Endothelial cell of umbilical vein (primary cell): ENCODE measurements around the gene KLC1. TPM values are rescaled to one million over a fixed set of nuclear protein-coding genes. Genes with fewer than 3 reads are reported as not detected.

Experiments used
- BruUV-seq: library from RNA; stranded (reverse); fragments of 400-500 nt; replicated peaks from 2 replicates; lab custom pipeline; 2021; lab: Mats Ljungman, UMichigan
- CTCF ChIA-PET: fragments of 300-600, 350-600 bp; sonication (Branson Sonifier 250); formaldehyde crosslinking; loops from one replicate; lab custom pipeline; 2021; ENCODE audit warnings: antibody characterized with exemption, inconsistent platforms; lab: Charles Lee
- POLR2A ChIA-PET: fragments of 300-600, 350-600 bp; sonication (Branson Sonifier 250); formaldehyde crosslinking; loops from one replicate; lab custom pipeline; 2021; ENCODE audit warnings: antibody characterized with exemption, inconsistent platforms; lab: Charles Lee
- DNase-seq: peaks from one replicate; pipeline ENCODE4 v3.0.0-alpha.2; 2011; ENCODE audit warnings: low read depth, low spot score
- FAIRE-seq: peaks from 2 replicates; lab custom pipeline; 2011; peaks lifted over from hg19 to GRCh38; lab: Jason Lieb, UNC
- H2AFZ ChIP-seq: 2 replicates; pipeline ENCODE4 v1.6.0; 2012; ENCODE audit warnings: low read depth, low read length, control low read depth, inconsistent platforms
- H3K27ac ChIP-seq: 2 replicates; pipeline ENCODE4 v1.5.1; 2011; ENCODE audit warnings: low read depth, mild to moderate bottlenecking, control low read depth, low read length, moderate library complexity; ENCODE audit not compliant: insufficient read depth
- H3K27me3 ChIP-seq, 2 experiments: 2 replicates each; pipeline versions ENCODE4 v1.6.0 to v1.6.1; 2011; ENCODE audit warnings: low read length in 2 of 2, mixed read lengths in 1 of 2; ENCODE audit not compliant: control insufficient read depth in 2 of 2, insufficient read depth in 2 of 2
- H3K36me3 ChIP-seq, 2 experiments: 2 replicates in 1 of 2; 3 replicates in 1 of 2; pipeline ENCODE4 v1.5.1; 2011; ENCODE audit warnings: low read length in 2 of 2, mild to moderate bottlenecking in 1 of 2, moderate library complexity in 1 of 2; ENCODE audit not compliant: control insufficient read depth in 2 of 2, insufficient read depth in 2 of 2; ENCODE audit errors: extremely low read depth in 1 of 2
- H3K4me1 ChIP-seq: 3 replicates; pipeline ENCODE4 v1.5.1; 2011; ENCODE audit warnings: mild to moderate bottlenecking, low read length; ENCODE audit not compliant: control insufficient read depth, insufficient read depth; ENCODE audit errors: extremely low read depth
- H3K4me2 ChIP-seq: 2 replicates; pipeline ENCODE4 v1.6.1; 2011; ENCODE audit warnings: low read length, control low read depth, mixed read lengths; ENCODE audit not compliant: insufficient read depth
- H3K4me3 ChIP-seq, 3 experiments: fragments of 200-600 bp in 1 of 3; sonication (generic), shearing (Covaris generic) in 1 of 3; replicated peaks in 1 of 3; 2 replicates each; pipeline ENCODE4 v1.5.1; 2011 to 2016; ENCODE audit warnings: control low read depth in 3 of 3, low read length in 3 of 3, mild to moderate bottlenecking in 2 of 3, inconsistent platforms in 1 of 3, low read depth in 1 of 3, moderate library complexity in 1 of 3; ENCODE audit not compliant: insufficient read depth in 1 of 3
- H3K79me2 ChIP-seq: 2 replicates; pipeline ENCODE4 v1.6.0; 2012; ENCODE audit warnings: low read length, inconsistent platforms; ENCODE audit not compliant: control insufficient read depth, insufficient read depth
- H3K9ac ChIP-seq: replicated peaks from 2 replicates; pipeline ENCODE3; 2011; ENCODE audit warnings: low read length, control low read depth; ENCODE audit not compliant: insufficient read depth; ENCODE audit errors: extremely low read depth
- H3K9me1 ChIP-seq: replicated peaks from 3 replicates; pipeline ENCODE4 v1.6.0; 2011; ENCODE audit warnings: mild to moderate bottlenecking, low read length; ENCODE audit not compliant: control insufficient read depth, insufficient read depth; ENCODE audit errors: extremely low read depth
- H3K9me3 ChIP-seq: replicated peaks from 2 replicates; pipeline ENCODE4 v1.5.1; 2012; ENCODE audit warnings: low read length, inconsistent platforms; ENCODE audit not compliant: control insufficient read depth, insufficient read depth
- H4K20me1 ChIP-seq: replicated peaks from 2 replicates; pipeline ENCODE3; 2011; ENCODE audit warnings: mild to moderate bottlenecking, low read length; ENCODE audit not compliant: control insufficient read depth, insufficient read depth; ENCODE audit errors: extremely low read depth
- EZH2 ChIP-seq: IDR thresholded peaks from 2 replicates; pipeline ENCODE4 v1.6.1; 2012; ENCODE audit warnings: borderline replicate concordance, low read depth, mild to moderate bottlenecking, moderate library complexity, low read length, inconsistent platforms; ENCODE audit not compliant: severe bottlenecking
- FOS ChIP-seq: IDR thresholded peaks from 2 replicates; pipeline ENCODE4 v1.6.1; 2011; ENCODE audit warnings: mild to moderate bottlenecking, low read length, moderate library complexity, borderline replicate concordance; ENCODE audit not compliant: insufficient read depth
- GATA2 ChIP-seq: IDR thresholded peaks from 2 replicates; pipeline ENCODE4 v1.7.0; 2011; ENCODE audit warnings: low read depth, mild to moderate bottlenecking, moderate library complexity, mixed read lengths, low read length; ENCODE audit not compliant: insufficient read length, insufficient read depth
- JUN ChIP-seq: IDR thresholded peaks from 2 replicates; pipeline ENCODE4 v1.6.1; 2011; ENCODE audit warnings: borderline replicate concordance, low read depth; ENCODE audit not compliant: insufficient read length, insufficient read depth
- MAX ChIP-seq: IDR thresholded peaks from 2 replicates; pipeline ENCODE4 v1.6.1; 2011; ENCODE audit not compliant: insufficient read depth, insufficient read length
- MYC ChIP-seq: IDR thresholded peaks from one replicate; pipeline ENCODE4 v1.6.1; 2011; ENCODE audit warnings: mild to moderate bottlenecking, low read depth, low read length
- POLR2A ChIP-seq: IDR thresholded peaks from 2 replicates; pipeline ENCODE4 v1.6.1; 2012; ENCODE audit warnings: low read depth, mild to moderate bottlenecking, control low read depth, low read length
- POLR2AphosphoS5 ChIP-seq: IDR thresholded peaks from 2 replicates; pipeline ENCODE4 v1.6.1; 2012; ENCODE audit warnings: low read depth, mild to moderate bottlenecking, control low read depth, low read length, moderate library complexity; ENCODE audit not compliant: insufficient read depth
- dilution Hi-C: fragments of 300-500 bp; cut with MboI; formaldehyde crosslinking; loops from one replicate; pipeline ENCODE4 v1.15.0; 2019; ENCODE audit warnings: low sequenced_read_pairs; ENCODE audit not compliant: extremely low pct_ligation_motif_present
- intact Hi-C: fragments of 100-400 bp; cut with micrococcal nuclease; formaldehyde crosslinking; loops from one replicate; pipeline ENCODE4 v1.10.0; 2022
- polyA plus RNA-seq, 4 experiments: library from polyadenylated mRNA; depleted of rRNA in 3 of 4; stranded (reverse) in 3 of 4; unstranded in 1 of 4; fragments of >200 nt; gene quantifications; 2 replicates each; pipeline versions ENCODE4 v1.2.1 to v1.2.3, GENCODE V29; 2011 to 2012; ENCODE audit warnings: missing spikeins in 1 of 4
- total RNA-seq: library from RNA; stranded (reverse); gene quantifications from 2 replicates; pipeline ENCODE4 v1.2.3, GENCODE V29; 2021
- TF ChIP-seq, protein P1 (sequence below), 2 donors: IDR thresholded peaks; 1 replicate in 1 of 2; 2 replicates in 1 of 2; pipeline ENCODE4 v1.5.1; 2011; ENCODE audit warnings: low read length in 2 of 2, mild to moderate bottlenecking in 2 of 2, moderate library complexity in 2 of 2, control low read depth in 1 of 2, inconsistent platforms in 1 of 2, low read depth in 1 of 2; ENCODE audit not compliant: insufficient read depth in 1 of 2; ENCODE audit errors: extremely low read depth in 1 of 2

Gene KLC1
- total and polyA plus RNA-seq, 2 donors (not counting 3 experiments of a cell fraction or from before 2014, with no cell fraction given), result 124 to 233 TPM

- no peak for DNase-seq
- intact Hi-C loops, result loop anchor here (2.0 kb wide), 1 partner anchor 53 kb away; no protein-coding TSS in a partner anchor
- POLR2A ChIA-PET, result no interaction called here
Measured at GRCh38 chr14:103629503-103630121, 601 bp downstream of the KLC1 start.

More at GRCh38 chr14:103629503-103630121, 601 bp downstream of the KLC1 start:
- TF ChIP-seq, protein P1, sequence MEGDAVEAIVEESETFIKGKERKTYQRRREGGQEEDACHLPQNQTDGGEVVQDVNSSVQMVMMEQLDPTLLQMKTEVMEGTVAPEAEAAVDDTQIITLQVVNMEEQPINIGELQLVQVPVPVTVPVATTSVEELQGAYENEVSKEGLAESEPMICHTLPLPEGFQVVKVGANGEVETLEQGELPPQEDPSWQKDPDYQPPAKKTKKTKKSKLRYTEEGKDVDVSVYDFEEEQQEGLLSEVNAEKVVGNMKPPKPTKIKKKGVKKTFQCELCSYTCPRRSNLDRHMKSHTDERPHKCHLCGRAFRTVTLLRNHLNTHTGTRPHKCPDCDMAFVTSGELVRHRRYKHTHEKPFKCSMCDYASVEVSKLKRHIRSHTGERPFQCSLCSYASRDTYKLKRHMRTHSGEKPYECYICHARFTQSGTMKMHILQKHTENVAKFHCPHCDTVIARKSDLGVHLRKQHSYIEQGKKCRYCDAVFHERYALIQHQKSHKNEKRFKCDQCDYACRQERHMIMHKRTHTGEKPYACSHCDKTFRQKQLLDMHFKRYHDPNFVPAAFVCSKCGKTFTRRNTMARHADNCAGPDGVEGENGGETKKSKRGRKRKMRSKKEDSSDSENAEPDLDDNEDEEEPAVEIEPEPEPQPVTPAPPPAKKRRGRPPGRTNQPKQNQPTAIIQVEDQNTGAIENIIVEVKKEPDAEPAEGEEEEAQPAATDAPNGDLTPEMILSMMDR (IDR thresholded peaks at IDR 0.05; ENCODE audit: extremely low read depth in 1 of 2, insufficient read depth in 1 of 2, low read depth in 1 of 2, low read length in 2 of 2), result no peak
- TF ChIP-seq JUN (no peak), MYC (no peak), POLR2AphosphoS5 (no peak), EZH2 (no peak), POLR2A (no peak), GATA2 (no peak), FOS (no peak), MAX (no peak)
- peak overlapping the region; percentile 84 for H3K9ac ChIP-seq
- peak; percentile 50 for FAIRE-seq
- no peaks in the 10 kb centered on the region for H3K9me3 ChIP-seq
- H3K9me1 ChIP-seq, result no peaks in the 10 kb centered on the region
- peak overlapping the region; percentile 82 for H3K4me2 ChIP-seq
- peak overlapping the region; percentile 61 for H3K27ac ChIP-seq
- H4K20me1 ChIP-seq, result peaks cover under 1% of the 10 kb centered on the region
- CTCF ChIA-PET, result no interaction called here
- peaks cover 54% of the 10 kb centered on the region for H3K79me2 ChIP-seq
- H2AFZ ChIP-seq, result no peak overlapping the region
- H3K4me1 ChIP-seq, result peaks cover 18% of the 10 kb centered on the region
- no peaks in the 10 kb centered on the region for H3K27me3 ChIP-seq
- dilution Hi-C loops, result no loop called here
- peak overlapping the region; percentile 73 to 97 (median 96) for H3K4me3 ChIP-seq
- H3K36me3 ChIP-seq, result peaks cover 0 to 2% of the 10 kb centered on the region in 2 experiments
- no TSS peak for BruUV-seq
